K562 (cell line): ENCODE results near the gene LYZL6. TPM values are rescaled to one million over a fixed set of nuclear protein-coding genes. Genes with fewer than 3 reads are reported as not detected.

Source experiments
- PHF20 ChIP-seq: fragments of 450-650 bp; IDR thresholded peaks from 2 replicates; pipeline ENCODE4 v1.6.1; 2018; ENCODE audit not compliant: partially characterized antibody
- ZFPM2 ChIP-seq: fragments of 250-450 bp; sonication (Bioruptor Pico); IDR thresholded peaks from 2 replicates; pipeline ENCODE4 v1.5.1; 2022; ENCODE audit warnings: mild to moderate bottlenecking
- ZNF318 ChIP-seq, 2 experiments: fragments of 450-650 bp; IDR thresholded peaks; 2 replicates each; pipeline ENCODE4 v1.6.1; 2016; ENCODE audit warnings: mild to moderate bottlenecking in 2 of 2, borderline replicate concordance in 1 of 2, low read depth in 1 of 2, moderate library complexity in 1 of 2
- ZNF609 ChIP-seq: sonication (generic); formaldehyde crosslinking; IDR thresholded peaks from 2 replicates; pipeline ENCODE4 v1.8.1; 2023; ENCODE audit warnings: missing genetic modification reagents, mild to moderate bottlenecking, borderline replicate concordance
- polyA plus RNA-seq, 8 experiments: library from polyadenylated mRNA; depleted of rRNA in 4 of 8; stranded (reverse) in 5 of 8; unstranded in 3 of 8; fragments of >200 nt; fragmentation: Nextera tagmentation in 2 of 8; fragmentation: Illumina TruSeq in 1 of 8; extraction: Ambion mirVana in 2 of 8; extraction: Trizol in 1 of 8; gene quantifications; 2 replicates each; pipeline versions ENCODE4 v1.2.1 to v1.2.3, GENCODE V29; 2011 to 2014; ENCODE audit warnings: inconsistent platforms in 1 of 8, missing spikeins in 1 of 8
- total RNA-seq, 7 experiments: library from RNA; depleted of rRNA in 6 of 7; stranded (reverse); fragments of >200 nt in 6 of 7; fragmentation: Illumina TruSeq in 2 of 7; extraction: Trizol in 2 of 7; gene quantifications; 2 replicates each; pipeline versions ENCODE4 v1.2.1 to v1.2.3, GENCODE V29; 2011 to 2021; ENCODE audit warnings: low replicate concordance in 1 of 7

Gene LYZL6
- total and polyA plus RNA-seq, 9 of the 15 experiments (the other 6 are each of a cell fraction or from before 2014, with no cell fraction given): not detected

GRCh38 chr17:35909408-35909807 lies 34.1 kb downstream of the LYZL6 start (continued):
- TF ChIP-seq ZNF609 (no peak), ZNF318 (IDR thresholded peaks at IDR 0.05; ENCODE audit: borderline replicate concordance in 1 of 2, low read depth in 1 of 2) (no peak), PHF20 (no peak), ZFPM2 (CRISPR knock-in tag) (no peak)
